Panc1 (cell line): ENCODE measurements around the gene STRAP. TPM values are rescaled to one million over a fixed set of nuclear protein-coding genes. Genes with fewer than 3 reads are reported as not detected.

Experiments used
- ATAC-seq: fragments of 200-7000 bp; cut with Tn5 transposase; 2 replicates; pipeline ENCODE4 v1.9.1; 2020; ENCODE audit warnings: mild to moderate bottlenecking, moderate library complexity
- BruUV-seq: library from RNA; stranded (reverse); fragments of 400-500 nt; replicated peaks from 2 replicates; lab custom pipeline; 2021; lab: Mats Ljungman, UMichigan
- CTCF ChIA-PET: fragments of 300-600 bp; sonication (Branson Sonifier 250); formaldehyde crosslinking; loops from one replicate; lab custom pipeline; 2022; ENCODE audit warnings: antibody characterized with exemption; lab: Charles Lee
- POLR2A ChIA-PET: fragments of 300-600 bp; sonication (Branson Sonifier 250); formaldehyde crosslinking; loops from one replicate; lab custom pipeline; 2022; ENCODE audit warnings: antibody characterized with exemption; lab: Charles Lee
- DNase-seq: peaks from one replicate; pipeline ENCODE4 v3.0.0-alpha.2; 2010; ENCODE audit warnings: low read depth, low spot score
- H3K27ac ChIP-seq: 2 replicates; pipeline ENCODE4 v1.5.1; 2011; ENCODE audit warnings: mild to moderate bottlenecking, low read length, inconsistent platforms
- H3K27me3 ChIP-seq: fragments of 200-500 bp; sonication (Bioruptor generic); 2 replicates; pipeline ENCODE4 v1.6.0; 2014; ENCODE audit warnings: low read length, inconsistent platforms; ENCODE audit not compliant: control insufficient read depth, insufficient read depth
- H3K36me3 ChIP-seq: fragments of 200-500 bp; sonication (Bioruptor generic); 2 replicates; pipeline ENCODE4 v1.5.1; 2014; ENCODE audit warnings: inconsistent platforms, mild to moderate bottlenecking, low read length, moderate library complexity; ENCODE audit not compliant: control insufficient read depth, insufficient read depth
- H3K4me1 ChIP-seq: 2 replicates; pipeline ENCODE4 v1.5.1; 2011; ENCODE audit warnings: inconsistent platforms, mild to moderate bottlenecking, low read length, moderate library complexity; ENCODE audit not compliant: control insufficient read depth, insufficient read depth
- H3K4me3 ChIP-seq, 2 experiments: 2 replicates each; pipeline ENCODE4 v1.5.1; 2011 to 2012; ENCODE audit warnings: low read depth in 2 of 2, low read length in 2 of 2, mild to moderate bottlenecking in 2 of 2, inconsistent platforms in 1 of 2, moderate library complexity in 1 of 2
- H3K9me3 ChIP-seq: fragments of 200-500 bp; sonication (Bioruptor generic); 2 replicates; pipeline ENCODE4 v1.5.1; 2014; ENCODE audit warnings: low read depth, mild to moderate bottlenecking, inconsistent platforms, low read length, moderate library complexity; ENCODE audit not compliant: control insufficient read depth, insufficient read depth
- CTCF ChIP-seq: fragments of 450-650 bp; IDR thresholded peaks from 2 replicates; pipeline ENCODE4 v1.5.1; 2017; ENCODE audit warnings: mild to moderate bottlenecking
- POLR2AphosphoS5 ChIP-seq: IDR thresholded peaks from 2 replicates; pipeline ENCODE4 v1.6.1; 2012; ENCODE audit warnings: mild to moderate bottlenecking, low read depth, low read length, moderate library complexity
- REST ChIP-seq, 2 experiments: IDR thresholded peaks; 2 replicates each; pipeline ENCODE4 v1.6.1; 2011 to 2012; ENCODE audit warnings: low read depth in 2 of 2, control low read depth in 1 of 2, low read length in 1 of 2, mild to moderate bottlenecking in 1 of 2, moderate library complexity in 1 of 2; ENCODE audit not compliant: insufficient read depth in 1 of 2
- SIN3A ChIP-seq: IDR thresholded peaks from 2 replicates; pipeline ENCODE4 v1.6.1; 2012; ENCODE audit warnings: low read depth, mild to moderate bottlenecking, low read length, moderate library complexity, borderline replicate concordance; ENCODE audit not compliant: insufficient read depth
- TCF7L2 ChIP-seq: IDR thresholded peaks from 2 replicates; pipeline ENCODE4 v1.6.1; 2011; ENCODE audit warnings: mild to moderate bottlenecking, low read depth, low read length, inconsistent platforms
- in situ Hi-C: cut with HindIII; loops from 2 replicates; pipeline ENCODE4 v1.10.0; 2016; ENCODE audit warnings: low sequenced_read_pairs, low pct_unique_long_range_greater_than_20kb
- intact Hi-C: fragments of 100-400 bp; cut with micrococcal nuclease; formaldehyde crosslinking; loops from one replicate; pipeline ENCODE4 v1.10.0; 2022; ENCODE audit not compliant: unreplicated experiment
- total RNA-seq: library from RNA; stranded (reverse); gene quantifications from one replicate; pipeline ENCODE4 v1.2.1, GENCODE V29; 2021; ENCODE audit not compliant: unreplicated experiment

The STRAP gene
- total RNA-seq, 1 experiment from 2014 or later: 99.4 TPM

DNA sequence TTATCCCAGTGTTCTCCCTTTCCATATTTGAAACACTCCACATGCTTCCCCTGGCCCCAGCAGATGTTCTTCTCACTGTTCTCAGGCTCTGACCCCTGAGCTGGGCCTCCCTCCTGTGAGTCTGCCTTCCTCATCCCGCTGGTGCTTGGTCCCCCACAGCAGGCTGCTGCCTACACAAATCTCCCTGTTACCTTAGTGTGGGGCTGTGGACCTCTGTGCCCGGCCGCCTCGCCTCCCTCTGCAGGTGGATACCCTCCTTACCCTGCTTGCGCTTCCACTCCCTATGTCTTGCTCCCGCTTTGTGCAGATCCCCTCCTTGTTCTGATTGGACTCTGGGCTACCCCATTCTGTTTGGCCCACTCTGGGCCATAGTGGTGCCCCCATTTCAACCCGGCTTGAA lies 35.9 kb downstream of the STRAP start:
- Histone ChIP-seq H3K4me3 (no peak overlapping the region), H3K9me3 (no peaks in the 10 kb centered on the region), H3K4me1 (no peaks in the 10 kb centered on the region), H3K27me3 (no peaks in the 10 kb centered on the region), H3K36me3 (no peaks in the 10 kb centered on the region), H3K27ac (no peak overlapping the region)
- no TSS peak for BruUV-seq
- intact Hi-C loops: no loop called here
- in situ Hi-C loops: no loop called here
- CTCF ChIA-PET: no interaction called here
- no peak for DNase-seq
- POLR2A ChIA-PET: no interaction called here
- no peak for ATAC-seq
- TF ChIP-seq POLR2AphosphoS5 (no peak), SIN3A (no peak), REST (IDR thresholded peaks at IDR 0.05; ENCODE audit: insufficient read depth in 1 of 2, low read depth in 2 of 2, low read length in 1 of 2) (no peak), TCF7L2 (no peak), CTCF (no peak)

DNA sequence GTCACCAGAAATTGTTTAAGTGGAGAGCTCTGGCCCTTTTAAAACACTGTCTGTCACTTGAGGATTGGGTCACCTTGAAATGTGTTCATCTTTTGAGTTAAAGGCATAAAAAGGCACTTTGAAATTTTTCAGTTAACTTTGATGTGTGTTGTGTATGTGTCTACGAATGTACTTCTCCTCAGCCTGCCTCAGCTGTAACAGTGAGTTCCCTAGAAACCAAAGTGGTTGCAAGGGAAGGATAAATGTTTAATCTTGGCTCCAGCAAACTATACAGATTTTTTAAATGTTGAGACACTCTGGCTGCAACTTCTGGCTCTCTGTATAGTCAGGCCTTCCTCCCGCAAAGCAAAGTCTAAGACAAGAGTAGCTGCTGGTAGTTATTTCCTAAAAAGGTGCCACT lies 37.2 kb downstream of the STRAP start:
- no TSS peak for BruUV-seq
- Histone ChIP-seq H3K36me3 (no peaks in the 10 kb centered on the region), H3K27me3 (no peaks in the 10 kb centered on the region), H3K4me1 (no peaks in the 10 kb centered on the region), H3K9me3 (no peaks in the 10 kb centered on the region), H3K27ac (no peak overlapping the region), H3K4me3 (no peak overlapping the region)
- ATAC-seq (no peak), DNase-seq (no peak)
- no peak for TF ChIP-seq TCF7L2
- no peak for TF ChIP-seq SIN3A
- no peak for TF ChIP-seq POLR2AphosphoS5
- TF ChIP-seq REST (IDR thresholded peaks at IDR 0.05; ENCODE audit: insufficient read depth in 1 of 2, low read depth in 2 of 2, low read length in 1 of 2): no peak
- no peak for TF ChIP-seq CTCF
- intact Hi-C loops (no loop called here), in situ Hi-C loops (no loop called here)
- CTCF ChIA-PET: no interaction called here
- POLR2A ChIA-PET: interaction anchor here (0.6 kb wide), 1 partner anchor 133 kb away, joined by 3 read pairs; no protein-coding TSS in a partner anchor
